ENCODE measurements around the gene DTX3. TPM values are rescaled to one million over a fixed set of nuclear protein-coding genes. Genes with fewer than 3 reads are reported as not detected.

The DTX3 gene
- total RNA-seq, 1 donor from 2014 or later: 29.9 TPM

- H3K36me3 Mint-ChIP-seq (ENCODE audit: unreplicated experiment): no peaks in the 10 kb centered on the region
- no peak overlapping the region for H3K27ac Mint-ChIP-seq (ENCODE audit: unreplicated experiment)
- no peaks in the 10 kb centered on the region for H3K4me1 Mint-ChIP-seq (ENCODE audit: unreplicated experiment)
- no peaks in the 10 kb centered on the region for H3K9me3 Mint-ChIP-seq (ENCODE audit: unreplicated experiment)
- TF ChIP-seq, protein P1, sequence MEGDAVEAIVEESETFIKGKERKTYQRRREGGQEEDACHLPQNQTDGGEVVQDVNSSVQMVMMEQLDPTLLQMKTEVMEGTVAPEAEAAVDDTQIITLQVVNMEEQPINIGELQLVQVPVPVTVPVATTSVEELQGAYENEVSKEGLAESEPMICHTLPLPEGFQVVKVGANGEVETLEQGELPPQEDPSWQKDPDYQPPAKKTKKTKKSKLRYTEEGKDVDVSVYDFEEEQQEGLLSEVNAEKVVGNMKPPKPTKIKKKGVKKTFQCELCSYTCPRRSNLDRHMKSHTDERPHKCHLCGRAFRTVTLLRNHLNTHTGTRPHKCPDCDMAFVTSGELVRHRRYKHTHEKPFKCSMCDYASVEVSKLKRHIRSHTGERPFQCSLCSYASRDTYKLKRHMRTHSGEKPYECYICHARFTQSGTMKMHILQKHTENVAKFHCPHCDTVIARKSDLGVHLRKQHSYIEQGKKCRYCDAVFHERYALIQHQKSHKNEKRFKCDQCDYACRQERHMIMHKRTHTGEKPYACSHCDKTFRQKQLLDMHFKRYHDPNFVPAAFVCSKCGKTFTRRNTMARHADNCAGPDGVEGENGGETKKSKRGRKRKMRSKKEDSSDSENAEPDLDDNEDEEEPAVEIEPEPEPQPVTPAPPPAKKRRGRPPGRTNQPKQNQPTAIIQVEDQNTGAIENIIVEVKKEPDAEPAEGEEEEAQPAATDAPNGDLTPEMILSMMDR (IDR thresholded peaks at IDR 0.05): no peak
- H3K4me3 Mint-ChIP-seq (ENCODE audit: unreplicated experiment): no peak overlapping the region
- H3K27me3 Mint-ChIP-seq (ENCODE audit: unreplicated experiment): peaks cover 15% of the 10 kb centered on the region
- no peak for DNase-seq (ENCODE audit: extremely low spot score, unreplicated experiment)
These were observed 24.8 kb upstream of the DTX3 start for GRCh38 chr12:57579677-57580465.

GRCh38 chr12:57580466-57580795 is 24.2 kb upstream of the DTX3 start:
- peaks cover 20% of the 10 kb centered on the region for H3K27me3 Mint-ChIP-seq (ENCODE audit: unreplicated experiment)

GRCh38 chr12:57581802-57582201 is 22.8 kb upstream of the DTX3 start:
- Mint-ChIP-seq H3K4me1 (ENCODE audit: unreplicated experiment) (no peaks in the 10 kb centered on the region), H3K4me3 (ENCODE audit: unreplicated experiment) (no peak overlapping the region), H3K36me3 (ENCODE audit: unreplicated experiment) (no peaks in the 10 kb centered on the region), H3K9me3 (ENCODE audit: unreplicated experiment) (no peaks in the 10 kb centered on the region), H3K27me3 (ENCODE audit: unreplicated experiment) (peaks cover 23% of the 10 kb centered on the region), H3K27ac (ENCODE audit: unreplicated experiment) (no peak overlapping the region)
- no peak for DNase-seq (ENCODE audit: extremely low spot score, unreplicated experiment)
- TF ChIP-seq, protein P1 (IDR thresholded peaks at IDR 0.05): no peak

More at GRCh38 chr12:57580466-57580795, 24.2 kb upstream of the DTX3 start:
- Mint-ChIP-seq H3K27ac (ENCODE audit: unreplicated experiment) (no peak overlapping the region), H3K36me3 (ENCODE audit: unreplicated experiment) (no peaks in the 10 kb centered on the region), H3K4me1 (ENCODE audit: unreplicated experiment) (no peaks in the 10 kb centered on the region), H3K9me3 (ENCODE audit: unreplicated experiment) (no peaks in the 10 kb centered on the region), H3K4me3 (ENCODE audit: unreplicated experiment) (no peak overlapping the region)
- no peak for DNase-seq (ENCODE audit: extremely low spot score, unreplicated experiment)
- TF ChIP-seq, protein P1 (IDR thresholded peaks at IDR 0.05): no peak

- Mint-ChIP-seq H3K27ac (ENCODE audit: unreplicated experiment) (no peak overlapping the region), H3K4me3 (ENCODE audit: unreplicated experiment) (no peak overlapping the region), H3K36me3 (ENCODE audit: unreplicated experiment) (no peaks in the 10 kb centered on the region), H3K9me3 (ENCODE audit: unreplicated experiment) (no peaks in the 10 kb centered on the region), H3K4me1 (ENCODE audit: unreplicated experiment) (no peaks in the 10 kb centered on the region), H3K27me3 (ENCODE audit: unreplicated experiment) (peaks cover 23% of the 10 kb centered on the region)
- DNase-seq (ENCODE audit: extremely low spot score, unreplicated experiment): no peak
- TF ChIP-seq, protein P1 (IDR thresholded peaks at IDR 0.05): no peak
These were observed 22.2 kb upstream of the DTX3 start for GRCh38 chr12:57582440-57582839.

DNA sequence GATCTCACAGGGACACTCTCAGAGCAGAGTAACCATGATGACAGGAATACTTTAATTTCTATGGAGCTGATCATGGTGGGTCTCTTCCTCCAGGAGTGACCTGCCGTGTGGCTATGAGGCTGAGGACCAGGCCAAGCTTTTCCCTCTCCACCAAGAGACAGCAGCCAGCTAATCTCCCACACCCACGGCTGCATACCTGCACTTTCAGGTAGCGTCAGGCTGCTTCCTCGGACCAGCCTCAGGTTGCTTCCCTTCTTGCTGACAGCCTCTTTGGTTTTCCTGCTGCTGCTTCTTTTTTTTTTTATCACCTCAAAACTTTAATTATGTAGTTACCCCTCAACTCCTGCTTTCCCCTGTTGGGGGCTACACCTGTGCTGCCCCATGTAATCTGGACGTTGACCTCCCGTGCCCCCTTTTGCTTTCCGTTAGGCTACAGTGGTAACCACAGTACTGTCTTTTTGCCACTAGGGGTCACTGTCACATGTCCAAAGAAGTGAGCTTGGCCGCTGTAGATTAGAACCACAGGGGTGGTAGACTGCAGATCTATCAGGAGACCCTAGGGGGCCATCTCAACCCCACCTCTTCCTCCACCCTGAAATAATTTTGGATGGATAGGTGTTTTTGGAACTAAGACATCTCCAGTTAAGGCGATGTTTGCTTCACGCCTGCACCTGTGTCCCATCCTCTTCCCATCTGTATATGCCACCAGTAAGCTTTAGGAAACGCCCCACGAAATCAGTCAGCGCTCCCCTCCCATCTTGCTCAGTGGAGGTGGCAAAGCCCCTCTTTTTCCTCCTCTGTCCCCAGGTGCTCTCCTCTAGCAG is 21.4 kb upstream of the DTX3 start:
- DNase-seq (ENCODE audit: extremely low spot score, unreplicated experiment): no peak
- H3K4me1 Mint-ChIP-seq (ENCODE audit: unreplicated experiment): no peaks in the 10 kb centered on the region
- H3K9me3 Mint-ChIP-seq (ENCODE audit: unreplicated experiment): no peaks in the 10 kb centered on the region
- peaks cover 20% of the 10 kb centered on the region for H3K27me3 Mint-ChIP-seq (ENCODE audit: unreplicated experiment)
- H3K36me3 Mint-ChIP-seq (ENCODE audit: unreplicated experiment): no peaks in the 10 kb centered on the region
- no peak overlapping the region for H3K27ac Mint-ChIP-seq (ENCODE audit: unreplicated experiment)
- no peak overlapping the region for H3K4me3 Mint-ChIP-seq (ENCODE audit: unreplicated experiment)
- TF ChIP-seq, protein P1 (IDR thresholded peaks at IDR 0.05): peak; percentile 97
